Cardiac fibroblast (primary cell): ENCODE measurements around the gene LRBA.
A peak's percentile ranks its signal among the peaks of the same experiment; 100 is the strongest.

ENCODE experiments used
- DNase-seq, 2 donors: peaks; one replicate each; pipeline versions ENCODE4 v3.0.0 to v3.0.0-alpha.2; 2010; ENCODE audit warnings: low read depth in 2 of 2
- H3K4me3 ChIP-seq, 2 donors: replicated peaks in 1 of 2; 1 replicate in 1 of 2; 2 replicates in 1 of 2; pipeline ENCODE4 v1.5.1; 2011; ENCODE audit warnings: low read depth in 2 of 2, low read length in 2 of 2, mild to moderate bottlenecking in 2 of 2, moderate library complexity in 1 of 2
- CTCF ChIP-seq: IDR thresholded peaks from one replicate; pipeline ENCODE4 v1.5.1; 2011; ENCODE audit warnings: low read depth, mild to moderate bottlenecking, low read length, inconsistent platforms

LRBA gene

GRCh38 chr4:150384249-150384648 is 630.8 kb downstream of the LRBA start:
- no peak for TF ChIP-seq CTCF
- DNase-seq: no peak
- H3K4me3 ChIP-seq: no peak overlapping the region

GRCh38 chr4:150382028-150382427 is 633.1 kb downstream of the LRBA start:
- TF ChIP-seq CTCF: no peak
- no peak overlapping the region for H3K4me3 ChIP-seq
- peak; percentile 35 to 69 for DNase-seq

- TF ChIP-seq CTCF: no peak
- H3K4me3 ChIP-seq: no peak overlapping the region
- peak; percentile 33 to 59 for DNase-seq
These were observed 633.5 kb downstream of the LRBA start for GRCh38 chr4:150381609-150382008.

- no peak for TF ChIP-seq CTCF
- no peak for DNase-seq
- H3K4me3 ChIP-seq: no peak overlapping the region
These were observed 634.0 kb downstream of the LRBA start for GRCh38 chr4:150381036-150381435.

- TF ChIP-seq CTCF: no peak
- peak; percentile 46 to 88 for DNase-seq
These were observed 635.6 kb downstream of the LRBA start for GRCh38 chr4:150379454-150379853.

GRCh38 chr4:150375025-150375424 is 640.1 kb downstream of the LRBA start:
- no peak overlapping the region for H3K4me3 ChIP-seq
- TF ChIP-seq CTCF: no peak
- DNase-seq: no peak

More at GRCh38 chr4:150379454-150379853, 635.6 kb downstream of the LRBA start:
- H3K4me3 ChIP-seq: no peak overlapping the region

- no peak for DNase-seq
- no peak for TF ChIP-seq CTCF
- H3K4me3 ChIP-seq: no peak overlapping the region
These were observed 643.2 kb downstream of the LRBA start for GRCh38 chr4:150371869-150372268.
